Thyroid gland (tissue), 4 donors: ENCODE data around the gene LCN12. TPM values are rescaled to one million over a fixed set of nuclear protein-coding genes. Genes with fewer than 3 reads are reported as not detected.
A peak's percentile ranks its signal among the peaks of the same experiment; 100 is the strongest.

Source experiments
- DNase-seq, 2 donors: peaks; one replicate each; pipeline ENCODE4 v3.0.0-alpha.2; 2019
- H3K27ac ChIP-seq, 3 donors: fragments of 200-600 bp; sonication (generic); 1 replicate in 2 of 3; 2 replicates in 1 of 3; pipeline ENCODE4 v1.5.1; 2016 to 2019; ENCODE audit warnings: mild to moderate bottlenecking in 1 of 3, moderate library complexity in 1 of 3
- H3K27me3 ChIP-seq: fragments of 200-600 bp; sonication (generic); one replicate; pipeline ENCODE4 v1.5.1; 2019
- H3K36me3 ChIP-seq, 2 donors: fragments of 200-600 bp; sonication (generic); one replicate each; pipeline ENCODE4 v1.5.1; 2016 to 2019
- H3K4me1 ChIP-seq, 2 donors: fragments of 200-600 bp; sonication (generic); one replicate each; pipeline ENCODE4 v1.5.1; 2017 to 2019
- H3K4me3 ChIP-seq, 3 donors: fragments of 200-600 bp; sonication (generic); replicated peaks in 1 of 3; 1 replicate in 2 of 3; 2 replicates in 1 of 3; pipeline ENCODE4 v1.5.1; 2016; ENCODE audit warnings: mild to moderate bottlenecking in 1 of 3
- H3K9me3 ChIP-seq: fragments of 200-600 bp; sonication (generic); one replicate; pipeline ENCODE4 v1.5.1; 2017
- CTCF ChIP-seq, 6 experiments: fragments of 200-600 bp in 3 of 6; fragments of 450-650 bp in 3 of 6; sonication (generic) in 3 of 6; IDR thresholded peaks; one replicate each; pipeline ENCODE4 v1.5.1; 2016 to 2019; ENCODE audit warnings: antibody characterized with exemption in 6 of 6, mild to moderate bottlenecking in 2 of 6, inconsistent platforms in 1 of 6, moderate library complexity in 1 of 6
- POLR2A ChIP-seq, 2 donors: fragments of 450-650 bp; IDR thresholded peaks; one replicate each; pipeline ENCODE4 v1.6.1; 2017; ENCODE audit warnings: antibody characterized with exemption in 2 of 2, mild to moderate bottlenecking in 2 of 2, moderate library complexity in 1 of 2
- WGBS, 2 donors: methylation state at CpG; one replicate each; pipeline ENCODE4 v1.1.5; 2017; 5-methylcytosine and 5-hydroxymethylcytosine counted together
- intact Hi-C: fragments of 100-400 bp; cut with DNase I; formaldehyde crosslinking; loops from one replicate; pipeline ENCODE4 v1.15.1; 2023
- total RNA-seq, 4 donors: library from RNA; depleted of rRNA; stranded (reverse); fragments of >200 nt; gene quantifications; one replicate each; pipeline ENCODE4 v1.2.3, GENCODE V29; 2016

The LCN12 gene
- total RNA-seq, 4 donors from 2014 or later = 24.3 to 85.0 (median 54.0) TPM

- intact Hi-C loops = loop anchor here (5.0 kb wide), 1 partner anchor 44 kb away; the partner anchor contains the start of gene CLIC3
- Histone ChIP-seq H3K36me3 (no peaks in the 10 kb centered on the region), H3K27me3 (no peaks in the 10 kb centered on the region), H3K9me3 (no peaks in the 10 kb centered on the region), H3K4me1 (peaks cover 38 to 52% of the 10 kb centered on the region in 2 donors), H3K27ac (peak overlapping the region; percentile 78 to 96 (median 95)), H3K4me3 (peak overlapping the region in 1 of 3 donors; percentile 23)
- no peak for TF ChIP-seq CTCF (IDR thresholded peaks at IDR 0.05)
- TF ChIP-seq POLR2A (IDR thresholded peaks at IDR 0.05) = no peak
- DNase-seq = peak; percentile 56 to 58
- 65 to 83% methylated on average over 17 to 40 of the region's 44 CpGs for WGBS, 2 donors
Measured at GRCh38 chr9:136952876-136953770, 1.1 kb downstream of the LCN12 start.

- no peak for DNase-seq
- no peaks in the 10 kb centered on the region for H3K36me3 ChIP-seq
- intact Hi-C loops = loop anchor here (5.0 kb wide), 1 partner anchor 43 kb away; the partner anchor contains the start of gene CLIC3
Measured at GRCh38 chr9:136953771-136954269, 1.7 kb downstream of the LCN12 start.

GRCh38 chr9:136954270-136955083 is 2.4 kb downstream of the LCN12 start:
- H3K27ac ChIP-seq = no peak overlapping the region
- intact Hi-C loops = loop anchor here (5.0 kb wide), 1 partner anchor 43 kb away; the partner anchor contains the start of gene CLIC3
- WGBS, 2 donors = 86 to 87% methylated on average over 15 to 17 of the region's 25 CpGs
- no peak for TF ChIP-seq CTCF (IDR thresholded peaks at IDR 0.05)
- TF ChIP-seq POLR2A (IDR thresholded peaks at IDR 0.05) = no peak
- DNase-seq = no peak
- H3K9me3 ChIP-seq = no peaks in the 10 kb centered on the region
- H3K4me3 ChIP-seq = no peak overlapping the region
- H3K36me3 ChIP-seq = no peaks in the 10 kb centered on the region
- peaks cover 30 to 45% of the 10 kb centered on the region in 2 donors for H3K4me1 ChIP-seq
- no peaks in the 10 kb centered on the region for H3K27me3 ChIP-seq

More at GRCh38 chr9:136953771-136954269, 1.7 kb downstream of the LCN12 start:
- WGBS, 2 donors = 77 to 91% methylated on average over 4 to 9 of the region's 19 CpGs
- Histone ChIP-seq H3K9me3 (no peaks in the 10 kb centered on the region), H3K4me3 (no peak overlapping the region), H3K4me1 (peaks cover 36 to 45% of the 10 kb centered on the region in 2 donors), H3K27me3 (no peaks in the 10 kb centered on the region), H3K27ac (no peak overlapping the region)
- no peak for TF ChIP-seq POLR2A (IDR thresholded peaks at IDR 0.05)
- no peak for TF ChIP-seq CTCF (IDR thresholded peaks at IDR 0.05)

- Histone ChIP-seq H3K4me1 (peaks cover 27 to 47% of the 10 kb centered on the region in 2 donors), H3K4me3 (no peak overlapping the region), H3K27me3 (no peaks in the 10 kb centered on the region), H3K36me3 (no peaks in the 10 kb centered on the region), H3K9me3 (no peaks in the 10 kb centered on the region), H3K27ac (no peak overlapping the region)
- TF ChIP-seq CTCF (IDR thresholded peaks at IDR 0.05) (no peak), POLR2A (IDR thresholded peaks at IDR 0.05) (no peak)
- DNase-seq = no peak
- intact Hi-C loops = no loop called here
- WGBS, 2 donors = 88 to 91% methylated on average over 6 to 7 of the region's 14 CpGs
Measured at GRCh38 chr9:136955202-136955942, 3.3 kb downstream of the LCN12 start.
